ENCODE measurements around the gene ZNF697.
"Not testable (repeated sequence)": the region's sequence is repeated elsewhere in the genome, so short reads cannot be mapped to it uniquely, and the experiment has no call there.

ZNF697 gene

GRCh38 chr1:119647734-119648619 is at the start of gene ZNF697:
Gene ZNF697, minus strand, starts transcription at chr1:119648266. Its CDS starts 22,166 bp downstream, at chr1:119626100.
- DNase-seq, result peak; percentile 95

GRCh38 chr1:119697598-119697997 is 49.5 kb upstream of the ZNF697 start:
- no peak for DNase-seq

DNA sequence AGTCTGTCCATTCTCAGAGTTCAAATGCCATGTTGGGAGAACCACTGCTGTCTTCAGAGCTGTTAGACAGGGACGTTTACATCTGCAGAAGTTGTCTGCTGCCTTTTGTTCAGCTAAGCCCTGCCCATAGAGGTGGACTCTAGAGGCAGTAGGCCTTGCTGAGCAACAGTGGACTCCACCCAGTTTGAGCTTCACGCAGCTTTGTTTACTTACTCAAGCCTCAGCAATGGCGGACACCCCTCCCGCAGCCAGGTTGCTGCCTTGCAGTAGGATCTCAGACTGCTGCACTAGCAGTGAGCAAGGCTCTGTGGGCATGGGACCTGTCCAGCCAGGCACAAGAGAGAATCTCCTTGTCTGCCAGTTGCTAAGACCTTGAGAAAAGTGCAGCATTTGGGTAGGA is 48.8 kb upstream of the ZNF697 start:
- not testable (repeated sequence) for DNase-seq

- DNase-seq, result no peak
Observed at GRCh38 chr1:119689511-119689910, 41.4 kb upstream of the ZNF697 start.

DNA sequence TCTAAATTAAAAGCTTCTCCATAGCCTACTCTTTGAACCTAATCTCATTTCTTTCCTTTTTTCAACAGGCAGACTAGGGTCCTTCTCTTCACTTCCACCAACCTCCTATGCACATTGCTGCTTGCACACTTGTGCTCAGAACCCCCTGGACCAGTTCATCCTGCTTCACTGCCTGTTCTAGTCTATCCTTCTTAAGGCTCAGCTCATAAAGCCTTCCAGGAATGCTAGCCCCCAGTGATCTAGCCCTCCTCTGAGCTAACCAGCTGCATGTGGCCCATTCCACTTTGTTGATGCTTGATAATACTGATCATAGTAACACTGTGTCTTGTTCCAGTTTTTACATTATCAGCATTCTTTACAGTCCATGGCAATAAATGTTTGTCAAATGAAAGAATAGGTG is 40.7 kb upstream of the ZNF697 start:
- DNase-seq, result no peak

GRCh38 chr1:119687434-119688079 is 39.5 kb upstream of the ZNF697 start:
- no peak for DNase-seq

GRCh38 chr1:119686661-119687060 is 38.6 kb upstream of the ZNF697 start:
- peak; percentile 46 for DNase-seq

DNA sequence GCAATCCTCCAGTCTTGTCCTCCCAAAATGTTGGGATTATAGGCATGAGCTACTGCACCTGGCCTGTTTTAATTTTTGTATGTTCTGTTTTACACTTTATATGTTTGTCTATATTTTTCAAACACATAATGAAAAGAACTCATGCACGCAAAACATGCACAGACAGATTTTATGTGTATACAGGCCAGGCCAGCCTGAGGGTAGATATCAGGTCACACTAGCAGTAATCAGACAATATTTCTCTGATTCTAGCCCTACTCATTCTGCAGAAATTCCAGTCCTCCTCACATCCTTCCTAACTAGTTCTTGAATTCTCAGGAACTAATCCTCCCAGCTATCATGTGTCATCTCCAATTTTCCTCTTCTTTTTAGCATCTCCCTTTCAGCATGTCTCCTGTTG is 35.8 kb upstream of the ZNF697 start:
- DNase-seq, result no peak

GRCh38 chr1:119682141-119682540 is 34.1 kb upstream of the ZNF697 start:
- no peak for DNase-seq

- no peak for DNase-seq
Observed at GRCh38 chr1:119681560-119681959, 33.5 kb upstream of the ZNF697 start.

GRCh38 chr1:119680723-119681122 is 32.7 kb upstream of the ZNF697 start:
- no peak for DNase-seq

GRCh38 chr1:119680193-119680592 is 32.1 kb upstream of the ZNF697 start:
- no peak for DNase-seq

DNA sequence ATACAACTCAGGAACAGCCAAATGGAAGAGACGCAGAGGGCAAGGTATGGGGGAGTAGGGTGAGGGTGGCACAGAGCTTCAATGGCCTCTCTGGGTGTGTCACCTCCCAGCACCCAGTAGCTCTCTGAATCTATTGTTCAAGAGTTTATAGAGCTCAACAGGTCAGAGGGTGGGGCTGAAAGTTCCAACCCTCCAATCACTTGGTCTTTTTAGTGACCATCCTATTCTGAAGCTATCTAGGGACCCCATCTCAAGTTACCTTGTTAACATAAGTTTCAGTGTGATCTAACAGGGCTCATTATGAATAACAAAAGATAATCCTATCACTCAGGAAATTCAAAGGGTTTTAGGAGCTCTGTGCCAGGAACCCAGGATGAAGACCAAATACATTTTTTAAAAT is 31.2 kb upstream of the ZNF697 start:
- DNase-seq, result no peak

- no peak for DNase-seq
Observed at GRCh38 chr1:119676571-119677206, 28.6 kb upstream of the ZNF697 start.

GRCh38 chr1:119675349-119676345 is 27.6 kb upstream of the ZNF697 start:
- peak; percentile 70 for DNase-seq

GRCh38 chr1:119674835-119675289 is 26.8 kb upstream of the ZNF697 start:
- peak; percentile 52 for DNase-seq

- no peak for DNase-seq
Observed at GRCh38 chr1:119674111-119674526, 26.1 kb upstream of the ZNF697 start.

DNA sequence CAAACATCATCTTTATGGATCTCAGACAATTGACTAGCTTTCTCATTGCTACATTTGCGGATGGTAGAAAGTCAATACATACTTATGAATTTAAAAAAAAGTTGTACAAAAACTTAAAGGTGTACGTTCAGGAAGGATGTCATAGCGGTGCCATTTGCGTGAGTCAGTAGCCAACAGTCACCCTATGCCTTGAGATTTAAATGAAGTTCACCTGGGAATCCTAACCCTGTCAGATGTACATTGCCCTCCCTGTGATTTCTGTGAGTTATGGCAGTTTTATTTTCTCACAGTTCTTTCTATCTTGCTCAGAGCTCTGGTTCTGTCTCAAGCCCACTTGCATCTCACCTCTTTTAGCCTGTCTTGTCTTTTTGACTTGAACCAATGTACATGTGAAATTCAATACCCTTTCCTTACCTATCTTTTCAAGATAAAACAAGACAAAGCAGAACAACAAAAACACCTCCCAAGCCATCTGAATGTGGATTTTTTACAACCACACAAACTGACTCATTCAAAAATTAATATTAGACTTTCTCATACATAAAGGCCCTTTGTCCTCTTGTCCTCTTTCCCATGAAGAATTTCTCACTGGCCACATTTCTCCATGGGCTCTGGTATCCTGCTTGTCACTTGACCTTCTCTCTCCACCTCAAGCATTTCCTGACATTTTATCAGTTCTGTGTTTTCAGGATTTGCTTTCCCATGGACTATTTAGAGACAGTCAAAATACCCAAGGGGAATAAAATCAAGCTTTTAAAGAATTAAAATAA is 25.3 kb upstream of the ZNF697 start:
- no peak for DNase-seq

GRCh38 chr1:119670898-119671297 is 22.8 kb upstream of the ZNF697 start:
- no peak for DNase-seq

GRCh38 chr1:119667173-119667572 is 19.1 kb upstream of the ZNF697 start:
- no peak for DNase-seq

DNA sequence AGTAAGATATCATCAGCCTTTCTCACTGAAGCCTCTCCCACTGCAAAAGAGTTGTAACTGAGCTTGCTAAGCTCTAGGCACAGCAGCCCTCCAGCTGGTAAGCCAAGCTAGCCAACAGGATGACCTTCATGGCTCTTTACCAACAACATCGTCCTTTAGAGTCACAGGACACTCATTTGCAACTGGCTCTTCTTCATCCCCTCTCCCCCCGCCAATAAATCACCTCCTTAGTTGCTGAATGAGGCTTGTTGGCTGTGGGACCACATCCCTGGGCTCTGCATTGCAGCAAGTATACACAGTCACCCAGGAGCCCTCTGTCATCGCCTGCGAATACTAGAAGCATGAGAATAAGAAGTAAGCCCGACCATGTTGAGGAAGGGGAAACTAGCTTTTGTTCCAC is 16.0 kb upstream of the ZNF697 start:
- DNase-seq, result no peak

- DNase-seq, result no peak
Observed at GRCh38 chr1:119662034-119662437, 14.0 kb upstream of the ZNF697 start.
